Measurements from ENCODE around the gene ARL1.
"Not testable (repeated sequence)": the region's sequence is repeated elsewhere in the genome, so short reads cannot be mapped to it uniquely, and the experiment has no call there.

The ARL1 gene

GRCh38 chr12:101407436-101408345 lies at the start of gene ARL1:
Gene ARL1, minus strand, starts transcription at chr12:101407772. Its CDS starts 127 bp downstream, at chr12:101407645.
- peak; percentile 86 for DNase-seq (ENCODE audit: low spot score)

GRCh38 chr12:101455685-101456084 lies 48.1 kb upstream of the ARL1 start:
- DNase-seq (ENCODE audit: low spot score), result no peak

- DNase-seq (ENCODE audit: low spot score), result no peak
Observed at GRCh38 chr12:101441461-101442224, 34.1 kb upstream of the ARL1 start.

GRCh38 chr12:101439236-101439635 lies 31.7 kb upstream of the ARL1 start:
- no peak for DNase-seq (ENCODE audit: low spot score)

- no peak for DNase-seq (ENCODE audit: low spot score)
Observed at GRCh38 chr12:101436136-101436535, 28.6 kb upstream of the ARL1 start.

GRCh38 chr12:101430456-101430855 lies 22.9 kb upstream of the ARL1 start:
- DNase-seq (ENCODE audit: low spot score), result no peak

GRCh38 chr12:101424620-101425019 lies 17.0 kb upstream of the ARL1 start:
- no peak for DNase-seq (ENCODE audit: low spot score)

GRCh38 chr12:101422066-101422465 lies 14.5 kb upstream of the ARL1 start:
- DNase-seq (ENCODE audit: low spot score), result not testable (repeated sequence)

- no peak for DNase-seq (ENCODE audit: low spot score)
Observed at GRCh38 chr12:101415228-101415627, 7.7 kb upstream of the ARL1 start.

- peak; percentile 74 for DNase-seq (ENCODE audit: low spot score)
Observed at GRCh38 chr12:101414533-101415119, 7.1 kb upstream of the ARL1 start.

GRCh38 chr12:101410169-101410568 lies 2.6 kb upstream of the ARL1 start:
- not testable (repeated sequence) for DNase-seq (ENCODE audit: low spot score)

GRCh38 chr12:101407049-101407435 lies 530 bp downstream of the ARL1 start:
- DNase-seq (ENCODE audit: low spot score), result peak; percentile 21

GRCh38 chr12:101391181-101391580 lies 16.4 kb downstream of the ARL1 start:
- DNase-seq (ENCODE audit: low spot score), result not testable (repeated sequence)

- no peak for DNase-seq (ENCODE audit: low spot score)
Observed at GRCh38 chr12:101379149-101379548, 28.4 kb downstream of the ARL1 start.

GRCh38 chr12:101375573-101375972 lies 32.0 kb downstream of the ARL1 start:
- DNase-seq (ENCODE audit: low spot score), result no peak

GRCh38 chr12:101372431-101372830 lies 35.1 kb downstream of the ARL1 start:
- no peak for DNase-seq (ENCODE audit: low spot score)

- no peak for DNase-seq (ENCODE audit: low spot score)
Observed at GRCh38 chr12:101368016-101368415, 39.6 kb downstream of the ARL1 start.

GRCh38 chr12:101361455-101361854 lies 46.1 kb downstream of the ARL1 start:
- no peak for DNase-seq (ENCODE audit: low spot score)

GRCh38 chr12:101356794-101357193 lies 50.8 kb downstream of the ARL1 start:
- no peak for DNase-seq (ENCODE audit: low spot score)

- no peak for DNase-seq (ENCODE audit: low spot score)
Observed at GRCh38 chr12:101351682-101352081, 55.9 kb downstream of the ARL1 start.

- DNase-seq (ENCODE audit: low spot score), result no peak
Observed at GRCh38 chr12:101343893-101344292, 63.7 kb downstream of the ARL1 start.

Measured in cerebellar cortex (tissue), 1 donor.